HepG2 (cell line): ENCODE measurements around the gene RBL1. TPM values are rescaled to one million over a fixed set of nuclear protein-coding genes. Genes with fewer than 3 reads are reported as not detected.
A peak's percentile ranks its signal among the peaks of the same experiment; 100 is the strongest.

Experiments
- ERF ChIP-seq: IDR thresholded peaks from 2 replicates; pipeline ENCODE4 v1.6.1; 2018; ENCODE audit warnings: missing biosample characterization, missing genetic modification reagents
- KDM5A ChIP-seq: fragments of 200-600 bp; sonication (generic); IDR thresholded peaks from 2 replicates; pipeline ENCODE4 v1.7.0; 2018; ENCODE audit warnings: antibody characterized with exemption, mild to moderate bottlenecking, low read length, borderline replicate concordance
- PCBP1 ChIP-seq: fragments of 200-400 bp; formaldehyde crosslinking; IDR thresholded peaks from 2 replicates; pipeline ENCODE4 v1.6.1; 2017; ENCODE audit warnings: mild to moderate bottlenecking, low read depth, low read length, borderline replicate concordance
- RARA ChIP-seq: IDR thresholded peaks from 2 replicates; pipeline ENCODE4 v1.6.1; 2016; ENCODE audit warnings: missing genetic modification reagents, missing compliant biosample characterization
- RFX3 ChIP-seq: IDR thresholded peaks from 2 replicates; pipeline ENCODE4 v1.6.1; 2016; ENCODE audit warnings: missing biosample characterization, missing genetic modification reagents
- TOPORS ChIP-seq: sonication (generic); formaldehyde crosslinking; IDR thresholded peaks from 2 replicates; pipeline ENCODE4 v1.8.0; 2023; ENCODE audit warnings: mild to moderate bottlenecking, missing genetic modification reagents
- ZFP37 ChIP-seq: sonication (generic); formaldehyde crosslinking; IDR thresholded peaks from 2 replicates; pipeline ENCODE4 v1.4.0; 2020; ENCODE audit warnings: missing genetic modification reagents, borderline replicate concordance
- ZNF235 ChIP-seq: sonication (generic); formaldehyde crosslinking; IDR thresholded peaks from 2 replicates; pipeline ENCODE4 v1.8.1; 2023; ENCODE audit warnings: mild to moderate bottlenecking, missing genetic modification reagents, borderline replicate concordance
- ZNF333 ChIP-seq: sonication (generic); formaldehyde crosslinking; IDR thresholded peaks from 2 replicates; pipeline ENCODE4 v1.4.0; 2020; ENCODE audit warnings: mild to moderate bottlenecking, missing genetic modification reagents, borderline replicate concordance
- ZNF451 ChIP-seq: sonication (generic); formaldehyde crosslinking; IDR thresholded peaks from 2 replicates; pipeline ENCODE4 v1.5.0; 2020; ENCODE audit warnings: mild to moderate bottlenecking, missing genetic modification reagents
- ZNF484 ChIP-seq: sonication (generic); formaldehyde crosslinking; IDR thresholded peaks from 2 replicates; pipeline ENCODE4 v1.5.1; 2020; ENCODE audit warnings: mild to moderate bottlenecking, low read depth, missing genetic modification reagents, borderline replicate concordance
- polyA plus RNA-seq, 8 experiments: library from polyadenylated mRNA; depleted of rRNA in 3 of 8; stranded (reverse) in 7 of 8; unstranded in 1 of 8; fragments of >200 nt; fragmentation: Illumina TruSeq in 4 of 8; extraction: Trizol in 4 of 8; gene quantifications; 2 replicates each; pipeline versions ENCODE4 v1.2.1 to v1.2.3, GENCODE V29; 2011 to 2016; ENCODE audit warnings: low read depth in 4 of 8, missing spikeins in 1 of 8, mixed read lengths in 1 of 8; ENCODE audit not compliant: insufficient read depth in 1 of 8
- total RNA-seq, 5 experiments: library from RNA; depleted of rRNA; stranded (reverse); fragments of >200 nt; fragmentation: Illumina TruSeq; extraction: Trizol; gene quantifications; 2 replicates each; pipeline ENCODE4 v1.2.3, GENCODE V29; 2016; ENCODE audit warnings: low read depth in 1 of 5
- TF ChIP-seq, protein P1 (sequence below): IDR thresholded peaks from 2 replicates; pipeline ENCODE4 v1.6.1; 2016; ENCODE audit warnings: control low read depth
- TF ChIP-seq, protein P2 (sequence below): sonication (generic); formaldehyde crosslinking; IDR thresholded peaks from 2 replicates; pipeline ENCODE4 v1.4.0; 2020; ENCODE audit warnings: mild to moderate bottlenecking, missing genetic modification reagents
- TF ChIP-seq, protein P3 (sequence below): sonication (generic); formaldehyde crosslinking; IDR thresholded peaks from one replicate; pipeline ENCODE4 v1.5.1; 2020; ENCODE audit warnings: mild to moderate bottlenecking, missing genetic modification reagents; ENCODE audit errors: not compliant biosample characterization

Gene RBL1
- total and polyA plus RNA-seq, 2 of the 13 experiments (the other 11 are each of a cell fraction or from before 2014, with no cell fraction given) = 6.0 to 27.5 TPM

DNA sequence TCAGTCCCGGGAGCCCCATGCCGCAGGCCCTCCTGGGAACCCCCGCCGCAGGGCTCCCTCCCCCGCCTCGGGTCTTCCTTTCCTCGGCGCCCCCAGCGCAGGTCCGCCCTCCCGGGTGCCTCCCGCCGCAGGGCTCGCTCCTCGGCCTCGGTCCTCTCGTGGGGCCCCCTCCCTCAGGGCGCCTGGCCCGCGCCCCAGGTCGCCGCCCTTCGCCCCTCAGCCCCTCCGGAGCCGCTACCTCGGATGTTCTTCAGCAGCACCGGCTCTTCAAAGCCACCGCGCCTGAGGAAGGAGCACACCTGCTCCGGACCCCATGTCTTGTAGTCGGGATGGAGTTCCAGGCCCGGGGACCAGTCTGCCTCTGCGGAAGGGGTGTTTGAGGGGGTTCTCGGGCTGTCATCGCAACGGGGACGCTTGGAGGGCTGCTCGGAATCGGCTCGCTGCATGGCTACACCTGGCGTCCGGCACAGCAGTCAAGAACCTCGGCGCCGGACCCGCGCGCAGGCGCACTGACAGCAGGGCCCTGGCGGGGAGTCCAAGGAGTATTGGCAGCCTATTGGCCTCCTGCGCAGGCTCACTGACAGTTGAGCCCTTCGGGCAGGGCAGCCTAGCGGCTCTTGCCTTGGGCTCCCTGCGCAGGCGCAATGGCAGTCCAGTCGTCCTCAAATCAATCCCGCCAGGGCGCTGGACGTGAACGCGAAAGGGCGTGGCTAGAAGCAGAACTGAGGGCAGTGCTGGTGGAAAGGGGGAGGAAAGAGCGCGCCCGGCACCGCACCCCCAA, 144.4 kb downstream of the RBL1 start, which contains the start of gene SAMHD1 (continued):
- TF ChIP-seq, protein P1, sequence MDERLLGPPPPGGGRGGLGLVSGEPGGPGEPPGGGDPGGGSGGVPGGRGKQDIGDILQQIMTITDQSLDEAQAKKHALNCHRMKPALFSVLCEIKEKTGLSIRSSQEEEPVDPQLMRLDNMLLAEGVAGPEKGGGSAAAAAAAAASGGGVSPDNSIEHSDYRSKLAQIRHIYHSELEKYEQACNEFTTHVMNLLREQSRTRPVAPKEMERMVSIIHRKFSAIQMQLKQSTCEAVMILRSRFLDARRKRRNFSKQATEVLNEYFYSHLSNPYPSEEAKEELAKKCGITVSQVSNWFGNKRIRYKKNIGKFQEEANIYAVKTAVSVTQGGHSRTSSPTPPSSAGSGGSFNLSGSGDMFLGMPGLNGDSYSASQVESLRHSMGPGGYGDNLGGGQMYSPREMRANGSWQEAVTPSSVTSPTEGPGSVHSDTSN (CRISPR knock-in tag) = no peak
- TF ChIP-seq KDM5A (peak; percentile 77), RARA (peak; percentile 23), TOPORS (peak; percentile 60; the same call in 1 of the 2 replicates), ERF (no peak), ZFP37 (CRISPR knock-in tag) (no peak), ZNF484 (CRISPR knock-in tag) (no peak), ZNF235 (CRISPR knock-in tag) (peak; percentile 39; the same call in 1 of the 2 replicates), ZNF451 (CRISPR knock-in tag) (peak; percentile 87; the same call in 1 of the 2 replicates), PCBP1 (peak; percentile 57), RFX3 (CRISPR knock-in tag) (no peak), ZNF333 (CRISPR knock-in tag) (0 out of 2 replicates have a peak, but pooled peaks have one; percentile 57)
- TF ChIP-seq, protein P2, sequence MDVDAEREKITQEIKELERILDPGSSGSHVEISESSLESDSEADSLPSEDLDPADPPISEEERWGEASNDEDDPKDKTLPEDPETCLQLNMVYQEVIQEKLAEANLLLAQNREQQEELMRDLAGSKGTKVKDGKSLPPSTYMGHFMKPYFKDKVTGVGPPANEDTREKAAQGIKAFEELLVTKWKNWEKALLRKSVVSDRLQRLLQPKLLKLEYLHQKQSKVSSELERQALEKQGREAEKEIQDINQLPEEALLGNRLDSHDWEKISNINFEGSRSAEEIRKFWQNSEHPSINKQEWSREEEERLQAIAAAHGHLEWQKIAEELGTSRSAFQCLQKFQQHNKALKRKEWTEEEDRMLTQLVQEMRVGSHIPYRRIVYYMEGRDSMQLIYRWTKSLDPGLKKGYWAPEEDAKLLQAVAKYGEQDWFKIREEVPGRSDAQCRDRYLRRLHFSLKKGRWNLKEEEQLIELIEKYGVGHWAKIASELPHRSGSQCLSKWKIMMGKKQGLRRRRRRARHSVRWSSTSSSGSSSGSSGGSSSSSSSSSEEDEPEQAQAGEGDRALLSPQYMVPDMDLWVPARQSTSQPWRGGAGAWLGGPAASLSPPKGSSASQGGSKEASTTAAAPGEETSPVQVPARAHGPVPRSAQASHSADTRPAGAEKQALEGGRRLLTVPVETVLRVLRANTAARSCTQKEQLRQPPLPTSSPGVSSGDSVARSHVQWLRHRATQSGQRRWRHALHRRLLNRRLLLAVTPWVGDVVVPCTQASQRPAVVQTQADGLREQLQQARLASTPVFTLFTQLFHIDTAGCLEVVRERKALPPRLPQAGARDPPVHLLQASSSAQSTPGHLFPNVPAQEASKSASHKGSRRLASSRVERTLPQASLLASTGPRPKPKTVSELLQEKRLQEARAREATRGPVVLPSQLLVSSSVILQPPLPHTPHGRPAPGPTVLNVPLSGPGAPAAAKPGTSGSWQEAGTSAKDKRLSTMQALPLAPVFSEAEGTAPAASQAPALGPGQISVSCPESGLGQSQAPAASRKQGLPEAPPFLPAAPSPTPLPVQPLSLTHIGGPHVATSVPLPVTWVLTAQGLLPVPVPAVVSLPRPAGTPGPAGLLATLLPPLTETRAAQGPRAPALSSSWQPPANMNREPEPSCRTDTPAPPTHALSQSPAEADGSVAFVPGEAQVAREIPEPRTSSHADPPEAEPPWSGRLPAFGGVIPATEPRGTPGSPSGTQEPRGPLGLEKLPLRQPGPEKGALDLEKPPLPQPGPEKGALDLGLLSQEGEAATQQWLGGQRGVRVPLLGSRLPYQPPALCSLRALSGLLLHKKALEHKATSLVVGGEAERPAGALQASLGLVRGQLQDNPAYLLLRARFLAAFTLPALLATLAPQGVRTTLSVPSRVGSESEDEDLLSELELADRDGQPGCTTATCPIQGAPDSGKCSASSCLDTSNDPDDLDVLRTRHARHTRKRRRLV (CRISPR knock-in tag) = no peak
- TF ChIP-seq, protein P3, sequence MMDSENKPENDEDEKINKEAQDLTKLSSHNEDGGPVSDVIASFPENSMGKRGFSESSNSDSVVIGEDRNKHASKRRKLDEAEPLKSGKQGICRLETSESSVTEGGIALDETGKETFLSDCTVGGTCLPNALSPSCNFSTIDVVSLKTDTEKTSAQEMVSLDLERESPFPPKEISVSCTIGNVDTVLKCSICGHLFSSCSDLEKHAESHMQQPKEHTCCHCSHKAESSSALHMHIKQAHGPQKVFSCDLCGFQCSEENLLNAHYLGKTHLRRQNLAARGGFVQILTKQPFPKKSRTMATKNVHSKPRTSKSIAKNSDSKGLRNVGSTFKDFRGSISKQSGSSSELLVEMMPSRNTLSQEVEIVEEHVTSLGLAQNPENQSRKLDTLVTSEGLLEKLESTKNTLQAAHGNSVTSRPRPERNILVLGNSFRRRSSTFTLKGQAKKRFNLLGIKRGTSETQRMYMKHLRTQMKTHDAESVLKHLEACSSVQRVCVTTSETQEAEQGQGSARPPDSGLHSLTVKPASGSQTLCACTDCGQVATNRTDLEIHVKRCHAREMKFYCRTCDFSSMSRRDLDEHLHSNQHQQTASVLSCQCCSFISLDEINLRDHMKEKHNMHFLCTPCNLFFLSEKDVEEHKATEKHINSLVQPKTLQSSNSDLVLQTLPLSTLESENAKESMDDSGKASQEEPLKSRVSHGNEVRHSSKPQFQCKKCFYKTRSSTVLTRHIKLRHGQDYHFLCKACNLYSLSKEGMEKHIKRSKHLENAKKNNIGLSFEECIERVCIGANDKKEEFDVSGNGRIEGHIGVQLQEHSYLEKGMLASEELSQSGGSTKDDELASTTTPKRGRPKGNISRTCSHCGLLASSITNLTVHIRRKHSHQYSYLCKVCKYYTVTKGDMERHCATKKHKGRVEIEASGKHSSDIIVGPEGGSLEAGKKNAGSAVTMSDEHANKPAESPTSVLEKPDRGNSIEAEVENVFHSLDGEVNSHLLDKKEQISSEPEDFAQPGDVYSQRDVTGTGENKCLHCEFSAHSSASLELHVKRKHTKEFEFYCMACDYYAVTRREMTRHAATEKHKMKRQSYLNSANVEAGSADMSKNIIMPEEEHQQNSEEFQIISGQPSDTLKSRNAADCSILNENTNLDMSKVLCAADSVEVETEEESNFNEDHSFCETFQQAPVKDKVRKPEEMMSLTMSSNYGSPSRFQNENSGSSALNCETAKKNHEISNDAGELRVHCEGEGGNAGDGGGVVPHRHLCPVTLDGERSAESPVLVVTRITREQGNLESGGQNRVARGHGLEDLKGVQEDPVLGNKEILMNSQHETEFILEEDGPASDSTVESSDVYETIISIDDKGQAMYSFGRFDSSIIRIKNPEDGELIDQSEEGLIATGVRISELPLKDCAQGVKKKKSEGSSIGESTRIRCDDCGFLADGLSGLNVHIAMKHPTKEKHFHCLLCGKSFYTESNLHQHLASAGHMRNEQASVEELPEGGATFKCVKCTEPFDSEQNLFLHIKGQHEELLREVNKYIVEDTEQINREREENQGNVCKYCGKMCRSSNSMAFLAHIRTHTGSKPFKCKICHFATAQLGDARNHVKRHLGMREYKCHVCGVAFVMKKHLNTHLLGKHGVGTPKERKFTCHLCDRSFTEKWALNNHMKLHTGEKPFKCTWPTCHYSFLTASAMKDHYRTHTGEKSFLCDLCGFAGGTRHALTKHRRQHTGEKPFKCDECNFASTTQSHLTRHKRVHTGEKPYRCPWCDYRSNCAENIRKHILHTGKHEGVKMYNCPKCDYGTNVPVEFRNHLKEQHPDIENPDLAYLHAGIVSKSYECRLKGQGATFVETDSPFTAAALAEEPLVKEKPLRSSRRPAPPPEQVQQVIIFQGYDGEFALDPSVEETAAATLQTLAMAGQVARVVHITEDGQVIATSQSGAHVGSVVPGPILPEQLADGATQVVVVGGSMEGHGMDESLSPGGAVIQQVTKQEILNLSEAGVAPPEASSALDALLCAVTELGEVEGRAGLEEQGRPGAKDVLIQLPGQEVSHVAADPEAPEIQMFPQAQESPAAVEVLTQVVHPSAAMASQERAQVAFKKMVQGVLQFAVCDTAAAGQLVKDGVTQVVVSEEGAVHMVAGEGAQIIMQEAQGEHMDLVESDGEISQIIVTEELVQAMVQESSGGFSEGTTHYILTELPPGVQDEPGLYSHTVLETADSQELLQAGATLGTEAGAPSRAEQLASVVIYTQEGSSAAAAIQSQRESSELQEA = peak; percentile 98
